HEK293 (cell line): Measurements from ENCODE around the gene PPP1R12C.

Experiments used
- CTCF ChIA-PET: fragments of 350-600 bp; formaldehyde crosslinking; extraction: SDS; loops from one replicate; lab custom pipeline; 2021; ENCODE audit warnings: antibody characterized with exemption; lab: Yijun Ruan, JAX
- POLR2A ChIA-PET: fragments of 300-600 bp; formaldehyde crosslinking; extraction: SDS; loops from one replicate; lab custom pipeline; 2020; ENCODE audit warnings: antibody characterized with exemption, inconsistent platforms; lab: Yijun Ruan, JAX
- H3K27ac ChIP-seq: fragments of 200-500 bp; sonication (Bioruptor generic); 2 replicates; pipeline ENCODE4 v1.5.1; 2014; ENCODE audit warnings: low read depth, low read length, control low read depth, inconsistent platforms; ENCODE audit errors: extremely low read depth
- H3K36me3 ChIP-seq, 2 experiments: fragments of 200-500 bp in 1 of 2; sonication (Bioruptor generic) in 1 of 2; 1 replicate in 1 of 2; 2 replicates in 1 of 2; pipeline ENCODE4 v1.5.1; 2014 to 2017; ENCODE audit warnings: inconsistent platforms in 2 of 2, low read length in 2 of 2; ENCODE audit not compliant: control insufficient read depth in 2 of 2, insufficient read depth in 1 of 2
- H3K4me1 ChIP-seq: fragments of 200-500 bp; sonication (Bioruptor generic); 2 replicates; pipeline ENCODE4 v1.5.1; 2014; ENCODE audit warnings: mild to moderate bottlenecking, low read length, inconsistent platforms; ENCODE audit not compliant: control insufficient read depth, insufficient read depth
- H3K4me3 ChIP-seq: 2 replicates; pipeline ENCODE4 v1.5.1; 2011; ENCODE audit warnings: low read depth, mild to moderate bottlenecking, control low read depth, low read length, moderate library complexity
- H3K9me3 ChIP-seq: fragments of 200-500 bp; sonication (Bioruptor generic); 2 replicates; pipeline ENCODE4 v1.5.1; 2014; ENCODE audit warnings: low read depth, low read length, inconsistent platforms; ENCODE audit not compliant: control insufficient read depth, insufficient read depth
- BCL11A ChIP-seq: fragments of 450-650 bp; formaldehyde crosslinking; IDR thresholded peaks from 2 replicates; pipeline ENCODE4 v1.5.1; 2016; ENCODE audit warnings: low read depth, missing biosample characterization, missing genetic modification characterization
- EGR2 ChIP-seq: fragments of 450-650 bp; formaldehyde crosslinking; IDR thresholded peaks from 2 replicates; pipeline ENCODE4 v1.5.1; 2016; ENCODE audit warnings: low read depth, missing biosample characterization, missing genetic modification characterization
- GLIS2 ChIP-seq: fragments of 450-650 bp; formaldehyde crosslinking; IDR thresholded peaks from 2 replicates; pipeline ENCODE4 v1.5.1; 2016; ENCODE audit warnings: missing biosample characterization, missing genetic modification characterization
- KLF7 ChIP-seq: fragments of 450-650 bp; formaldehyde crosslinking; IDR thresholded peaks from 2 replicates; pipeline ENCODE4 v1.5.1; 2016; ENCODE audit warnings: missing biosample characterization, missing genetic modification characterization, borderline replicate concordance
- SCRT1 ChIP-seq: fragments of 450-650 bp; formaldehyde crosslinking; IDR thresholded peaks from 2 replicates; pipeline ENCODE4 v1.5.1; 2016; ENCODE audit warnings: missing biosample characterization, missing genetic modification characterization, borderline replicate concordance
- ZNF10 ChIP-seq: fragments of 450-650 bp; formaldehyde crosslinking; IDR thresholded peaks from 2 replicates; pipeline ENCODE4 v1.5.1; 2017; ENCODE audit warnings: missing biosample characterization, missing genetic modification characterization
- ZNF112 ChIP-seq: fragments of 450-650 bp; formaldehyde crosslinking; IDR thresholded peaks from 2 replicates; pipeline ENCODE4 v1.5.0; 2017; ENCODE audit warnings: missing biosample characterization, missing genetic modification characterization
- ZNF121 ChIP-seq: fragments of 450-650 bp; formaldehyde crosslinking; IDR thresholded peaks from 2 replicates; pipeline ENCODE4 v1.5.1; 2016; ENCODE audit warnings: missing biosample characterization, missing genetic modification characterization
- ZNF133 ChIP-seq: fragments of 450-650 bp; formaldehyde crosslinking; IDR thresholded peaks from 2 replicates; pipeline ENCODE4 v1.5.1; 2016; ENCODE audit warnings: missing biosample characterization, missing genetic modification characterization
- ZNF146 ChIP-seq: fragments of 450-650 bp; formaldehyde crosslinking; IDR thresholded peaks from 2 replicates; pipeline ENCODE4 v1.5.1; 2016; ENCODE audit warnings: missing biosample characterization, missing genetic modification characterization
- ZNF157 ChIP-seq: fragments of 450-650 bp; formaldehyde crosslinking; IDR thresholded peaks from 2 replicates; pipeline ENCODE4 v1.5.1; 2016; ENCODE audit warnings: missing biosample characterization, missing genetic modification characterization
- ZNF174 ChIP-seq: fragments of 450-650 bp; formaldehyde crosslinking; IDR thresholded peaks from 2 replicates; pipeline ENCODE4 v1.5.0; 2017; ENCODE audit warnings: missing biosample characterization, mild to moderate bottlenecking, missing genetic modification characterization
- ZNF544 ChIP-seq: fragments of 450-650 bp; formaldehyde crosslinking; IDR thresholded peaks from 2 replicates; pipeline ENCODE4 v1.5.0; 2017; ENCODE audit warnings: missing biosample characterization, missing genetic modification characterization
- ZNF596 ChIP-seq: fragments of 450-650 bp; IDR thresholded peaks from 2 replicates; pipeline ENCODE4 v1.5.0; 2018; ENCODE audit warnings: missing biosample characterization, mild to moderate bottlenecking, missing genetic modification characterization, moderate library complexity
- ZNF600 ChIP-seq: fragments of 450-650 bp; formaldehyde crosslinking; IDR thresholded peaks from 2 replicates; pipeline ENCODE4 v1.5.1; 2016; ENCODE audit warnings: missing biosample characterization, missing genetic modification characterization
- ZNF624 ChIP-seq: fragments of 450-650 bp; formaldehyde crosslinking; IDR thresholded peaks from 2 replicates; pipeline ENCODE4 v1.5.1; 2017; ENCODE audit warnings: missing biosample characterization, missing genetic modification characterization
- ZNF658 ChIP-seq: fragments of 450-650 bp; formaldehyde crosslinking; IDR thresholded peaks from 2 replicates; pipeline ENCODE4; 2016; ENCODE audit warnings: missing biosample characterization, missing genetic modification characterization
- ZNF707 ChIP-seq: fragments of 450-650 bp; formaldehyde crosslinking; IDR thresholded peaks from 2 replicates; pipeline ENCODE4 v1.5.1; 2016; ENCODE audit warnings: missing biosample characterization, missing genetic modification characterization
- ZNF777 ChIP-seq: fragments of 450-650 bp; formaldehyde crosslinking; IDR thresholded peaks from 2 replicates; pipeline ENCODE4 v1.5.1; 2017; ENCODE audit warnings: missing biosample characterization, missing genetic modification characterization, borderline replicate concordance
- ZNF837 ChIP-seq: fragments of 450-650 bp; formaldehyde crosslinking; IDR thresholded peaks from 2 replicates; pipeline ENCODE4 v1.5.1; 2016; ENCODE audit warnings: missing biosample characterization, missing genetic modification characterization
- TF ChIP-seq, protein P1 (sequence below): fragments of 450-650 bp; formaldehyde crosslinking; IDR thresholded peaks from 2 replicates; pipeline ENCODE4 v1.5.1; 2016; ENCODE audit warnings: missing biosample characterization, missing genetic modification characterization
- TF ChIP-seq, protein P2 (sequence below): fragments of 450-650 bp; formaldehyde crosslinking; conservative IDR thresholded peaks from 2 replicates; pipeline ENCODE4 v1.5.1; 2016; ENCODE audit warnings: low read depth, missing biosample characterization, missing genetic modification characterization
- TF ChIP-seq, protein P3 (sequence below): fragments of 450-650 bp; formaldehyde crosslinking; IDR thresholded peaks from 2 replicates; pipeline ENCODE4 v1.5.1; 2016; ENCODE audit warnings: missing biosample characterization, missing genetic modification characterization, low read depth
- TF ChIP-seq, protein P4 (sequence below): fragments of 450-650 bp; formaldehyde crosslinking; IDR thresholded peaks from 2 replicates; pipeline ENCODE4 v1.5.1; 2016; ENCODE audit warnings: missing biosample characterization, missing genetic modification characterization
- TF ChIP-seq, protein P5 (sequence below): fragments of 450-650 bp; formaldehyde crosslinking; IDR thresholded peaks from 2 replicates; pipeline ENCODE4 v1.5.1; 2016; ENCODE audit warnings: missing biosample characterization, missing genetic modification characterization

Gene PPP1R12C

DNA sequence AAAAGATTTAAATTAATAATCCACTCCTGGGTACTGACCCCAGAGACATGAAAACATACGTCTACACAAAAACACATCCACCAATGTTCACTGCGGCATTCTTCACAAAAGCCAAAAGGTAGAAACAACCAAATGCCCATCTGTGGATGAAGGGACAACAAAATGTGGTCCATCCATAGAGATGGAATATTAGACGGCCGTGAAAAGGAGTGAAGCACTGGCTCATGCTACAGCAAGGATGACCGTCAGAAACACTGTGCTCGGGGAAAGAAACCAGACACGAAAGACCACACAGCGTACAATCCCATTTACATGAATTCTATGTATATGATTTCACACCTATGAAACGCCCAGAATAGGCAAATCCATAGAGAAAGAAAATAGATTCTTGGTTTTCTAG, 60.6 kb downstream of the PPP1R12C start:
- H3K36me3 ChIP-seq = peaks cover 59 to 60% of the 10 kb centered on the region in 2 experiments

DNA sequence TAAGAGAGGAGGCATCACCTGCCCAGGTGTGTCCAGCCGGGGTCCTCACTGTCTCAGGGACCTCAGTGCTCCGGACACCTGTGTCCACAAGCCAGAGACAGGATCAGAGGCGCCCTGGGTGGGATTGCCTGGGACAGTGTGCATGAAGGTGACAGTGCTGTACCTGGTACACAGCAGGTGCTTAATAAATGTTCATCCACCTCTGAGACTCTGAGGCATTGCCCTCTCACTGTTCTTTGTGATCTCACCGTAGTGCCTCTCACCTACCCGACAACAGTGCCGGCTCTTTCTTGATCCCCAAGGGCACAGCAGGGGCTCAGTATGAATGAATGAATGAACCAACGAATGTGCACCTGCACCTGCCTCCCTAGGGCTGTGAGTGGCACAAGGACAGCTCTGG, 63.7 kb downstream of the PPP1R12C start:
- ChIA-PET POLR2A (no interaction called here), CTCF (interaction anchor here (0.6 to 0.8 kb wide), 2 partner anchors 34 to 378 kb away, joined by 3 read pairs; no protein-coding TSS in a partner anchor)
- TF ChIP-seq, protein P1, sequence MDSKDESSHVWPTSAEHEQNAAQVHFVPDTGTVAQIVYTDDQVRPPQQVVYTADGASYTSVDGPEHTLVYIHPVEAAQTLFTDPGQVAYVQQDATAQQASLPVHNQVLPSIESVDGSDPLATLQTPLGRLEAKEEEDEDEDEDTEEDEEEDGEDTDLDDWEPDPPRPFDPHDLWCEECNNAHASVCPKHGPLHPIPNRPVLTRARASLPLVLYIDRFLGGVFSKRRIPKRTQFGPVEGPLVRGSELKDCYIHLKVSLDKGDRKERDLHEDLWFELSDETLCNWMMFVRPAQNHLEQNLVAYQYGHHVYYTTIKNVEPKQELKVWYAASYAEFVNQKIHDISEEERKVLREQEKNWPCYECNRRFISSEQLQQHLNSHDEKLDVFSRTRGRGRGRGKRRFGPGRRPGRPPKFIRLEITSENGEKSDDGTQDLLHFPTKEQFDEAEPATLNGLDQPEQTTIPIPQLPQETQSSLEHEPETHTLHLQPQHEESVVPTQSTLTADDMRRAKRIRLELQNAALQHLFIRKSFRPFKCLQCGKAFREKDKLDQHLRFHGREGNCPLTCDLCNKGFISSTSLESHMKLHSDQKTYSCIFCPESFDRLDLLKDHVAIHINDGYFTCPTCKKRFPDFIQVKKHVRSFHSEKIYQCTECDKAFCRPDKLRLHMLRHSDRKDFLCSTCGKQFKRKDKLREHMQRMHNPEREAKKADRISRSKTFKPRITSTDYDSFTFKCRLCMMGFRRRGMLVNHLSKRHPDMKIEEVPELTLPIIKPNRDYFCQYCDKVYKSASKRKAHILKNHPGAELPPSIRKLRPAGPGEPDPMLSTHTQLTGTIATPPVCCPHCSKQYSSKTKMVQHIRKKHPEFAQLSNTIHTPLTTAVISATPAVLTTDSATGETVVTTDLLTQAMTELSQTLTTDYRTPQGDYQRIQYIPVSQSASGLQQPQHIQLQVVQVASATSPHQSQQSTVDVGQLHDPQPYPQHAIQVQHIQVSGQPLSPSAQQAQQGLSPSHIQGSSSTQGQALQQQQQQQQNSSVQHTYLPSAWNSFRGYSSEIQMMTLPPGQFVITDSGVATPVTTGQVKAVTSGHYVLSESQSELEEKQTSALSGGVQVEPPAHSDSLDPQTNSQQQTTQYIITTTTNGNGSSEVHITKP = no peak
- TF ChIP-seq ZNF112 (tag by site-specific recombination) (no peak), KLF7 (tag by site-specific recombination) (no peak), ZNF544 (tag by site-specific recombination) (no peak), ZNF121 (tag by site-specific recombination) (no peak), ZNF707 (tag by site-specific recombination) (no peak), GLIS2 (tag by site-specific recombination) (no peak), ZNF624 (tag by site-specific recombination) (no peak), ZNF174 (tag by site-specific recombination) (no peak), ZNF600 (tag by site-specific recombination) (no peak), ZNF658 (tag by site-specific recombination) (no peak), BCL11A (tag by site-specific recombination) (no peak), EGR2 (tag by site-specific recombination) (no peak), ZNF837 (no peak), ZNF596 (tag by site-specific recombination) (no peak), ZNF157 (tag by site-specific recombination) (no peak)
- TF ChIP-seq, protein P2, sequence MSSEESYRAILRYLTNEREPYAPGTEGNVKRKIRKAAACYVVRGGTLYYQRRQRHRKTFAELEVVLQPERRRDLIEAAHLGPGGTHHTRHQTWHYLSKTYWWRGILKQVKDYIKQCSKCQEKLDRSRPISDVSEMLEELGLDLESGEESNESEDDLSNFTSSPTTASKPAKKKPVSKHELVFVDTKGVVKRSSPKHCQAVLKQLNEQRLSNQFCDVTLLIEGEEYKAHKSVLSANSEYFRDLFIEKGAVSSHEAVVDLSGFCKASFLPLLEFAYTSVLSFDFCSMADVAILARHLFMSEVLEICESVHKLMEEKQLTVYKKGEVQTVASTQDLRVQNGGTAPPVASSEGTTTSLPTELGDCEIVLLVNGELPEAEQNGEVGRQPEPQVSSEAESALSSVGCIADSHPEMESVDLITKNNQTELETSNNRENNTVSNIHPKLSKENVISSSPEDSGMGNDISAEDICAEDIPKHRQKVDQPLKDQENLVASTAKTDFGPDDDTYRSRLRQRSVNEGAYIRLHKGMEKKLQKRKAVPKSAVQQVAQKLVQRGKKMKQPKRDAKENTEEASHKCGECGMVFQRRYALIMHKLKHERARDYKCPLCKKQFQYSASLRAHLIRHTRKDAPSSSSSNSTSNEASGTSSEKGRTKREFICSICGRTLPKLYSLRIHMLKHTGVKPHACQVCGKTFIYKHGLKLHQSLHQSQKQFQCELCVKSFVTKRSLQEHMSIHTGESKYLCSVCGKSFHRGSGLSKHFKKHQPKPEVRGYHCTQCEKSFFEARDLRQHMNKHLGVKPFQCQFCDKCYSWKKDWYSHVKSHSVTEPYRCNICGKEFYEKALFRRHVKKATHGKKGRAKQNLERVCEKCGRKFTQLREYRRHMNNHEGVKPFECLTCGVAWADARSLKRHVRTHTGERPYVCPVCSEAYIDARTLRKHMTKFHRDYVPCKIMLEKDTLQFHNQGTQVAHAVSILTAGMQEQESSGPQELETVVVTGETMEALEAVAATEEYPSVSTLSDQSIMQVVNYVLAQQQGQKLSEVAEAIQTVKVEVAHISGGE = no peak
- TF ChIP-seq, protein P3, sequence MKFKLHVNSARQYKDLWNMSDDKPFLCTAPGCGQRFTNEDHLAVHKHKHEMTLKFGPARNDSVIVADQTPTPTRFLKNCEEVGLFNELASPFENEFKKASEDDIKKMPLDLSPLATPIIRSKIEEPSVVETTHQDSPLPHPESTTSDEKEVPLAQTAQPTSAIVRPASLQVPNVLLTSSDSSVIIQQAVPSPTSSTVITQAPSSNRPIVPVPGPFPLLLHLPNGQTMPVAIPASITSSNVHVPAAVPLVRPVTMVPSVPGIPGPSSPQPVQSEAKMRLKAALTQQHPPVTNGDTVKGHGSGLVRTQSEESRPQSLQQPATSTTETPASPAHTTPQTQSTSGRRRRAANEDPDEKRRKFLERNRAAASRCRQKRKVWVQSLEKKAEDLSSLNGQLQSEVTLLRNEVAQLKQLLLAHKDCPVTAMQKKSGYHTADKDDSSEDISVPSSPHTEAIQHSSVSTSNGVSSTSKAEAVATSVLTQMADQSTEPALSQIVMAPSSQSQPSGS (tag by site-specific recombination) = no peak
- Histone ChIP-seq H3K27ac (no peak overlapping the region), H3K4me3 (no peak overlapping the region), H3K9me3 (no peaks in the 10 kb centered on the region), H3K36me3 (peaks cover 59 to 71% of the 10 kb centered on the region in 2 experiments), H3K4me1 (no peaks in the 10 kb centered on the region)

More for the DNA sequence above, 60.6 kb downstream of the PPP1R12C start:
- Histone ChIP-seq H3K27ac (no peak overlapping the region), H3K4me1 (no peaks in the 10 kb centered on the region), H3K9me3 (no peaks in the 10 kb centered on the region), H3K4me3 (no peak overlapping the region)
- TF ChIP-seq ZNF777 (tag by site-specific recombination) (no peak), SCRT1 (tag by site-specific recombination) (no peak), ZNF10 (no peak), ZNF133 (tag by site-specific recombination) (no peak), ZNF146 (peak; percentile 96)
- TF ChIP-seq, protein P4, sequence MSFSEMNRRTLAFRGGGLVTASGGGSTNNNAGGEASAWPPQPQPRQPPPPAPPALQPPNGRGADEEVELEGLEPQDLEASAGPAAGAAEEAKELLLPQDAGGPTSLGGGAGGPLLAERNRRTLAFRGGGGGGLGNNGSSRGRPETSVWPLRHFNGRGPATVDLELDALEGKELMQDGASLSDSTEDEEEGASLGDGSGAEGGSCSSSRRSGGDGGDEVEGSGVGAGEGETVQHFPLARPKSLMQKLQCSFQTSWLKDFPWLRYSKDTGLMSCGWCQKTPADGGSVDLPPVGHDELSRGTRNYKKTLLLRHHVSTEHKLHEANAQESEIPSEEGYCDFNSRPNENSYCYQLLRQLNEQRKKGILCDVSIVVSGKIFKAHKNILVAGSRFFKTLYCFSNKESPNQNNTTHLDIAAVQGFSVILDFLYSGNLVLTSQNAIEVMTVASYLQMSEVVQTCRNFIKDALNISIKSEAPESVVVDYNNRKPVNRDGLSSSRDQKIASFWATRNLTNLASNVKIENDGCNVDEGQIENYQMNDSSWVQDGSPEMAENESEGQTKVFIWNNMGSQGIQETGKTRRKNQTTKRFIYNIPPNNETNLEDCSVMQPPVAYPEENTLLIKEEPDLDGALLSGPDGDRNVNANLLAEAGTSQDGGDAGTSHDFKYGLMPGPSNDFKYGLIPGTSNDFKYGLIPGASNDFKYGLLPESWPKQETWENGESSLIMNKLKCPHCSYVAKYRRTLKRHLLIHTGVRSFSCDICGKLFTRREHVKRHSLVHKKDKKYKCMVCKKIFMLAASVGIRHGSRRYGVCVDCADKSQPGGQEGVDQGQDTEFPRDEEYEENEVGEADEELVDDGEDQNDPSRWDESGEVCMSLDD (tag by site-specific recombination) = no peak
- TF ChIP-seq, protein P5, sequence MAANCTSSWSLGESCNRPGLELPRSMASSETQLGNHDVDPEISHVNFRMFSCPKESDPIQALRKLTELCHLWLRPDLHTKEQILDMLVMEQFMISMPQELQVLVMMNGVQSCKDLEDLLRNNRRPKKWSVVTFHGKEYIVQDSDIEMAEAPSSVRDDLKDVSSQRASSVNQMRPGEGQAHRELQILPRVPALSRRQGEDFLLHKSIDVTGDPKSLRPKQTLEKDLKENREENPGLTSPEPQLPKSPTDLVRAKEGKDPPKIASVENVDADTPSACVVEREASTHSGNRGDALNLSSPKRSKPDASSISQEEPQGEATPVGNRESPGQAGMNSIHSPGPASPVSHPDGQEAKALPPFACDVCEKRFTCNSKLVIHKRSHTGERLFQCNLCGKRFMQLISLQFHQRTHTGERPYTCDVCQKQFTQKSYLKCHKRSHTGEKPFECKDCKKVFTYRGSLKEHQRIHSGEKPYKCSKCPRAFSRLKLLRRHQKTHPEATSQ (tag by site-specific recombination) = no peak
- CTCF ChIA-PET = no interaction called here
- POLR2A ChIA-PET = no interaction called here
